BLaER1 treated with 17β-estradiol and CSF1 and Interleukin-3, amounts not matched to agents 10 nM and 100 nM (cell line): ENCODE data around the gene ZNF865.

Source experiments
- H3K27ac ChIP-seq, 11 experiments: shearing (Covaris generic); formaldehyde crosslinking; 2 replicates each; pipeline ENCODE4 v1.8.1; 2022
- H3K27me3 ChIP-seq, 11 experiments: shearing (Covaris generic); formaldehyde crosslinking; 2 replicates each; pipeline ENCODE4 v1.8.1; 2022
- H3K36me3 ChIP-seq, 11 experiments: shearing (Covaris generic); formaldehyde crosslinking; 2 replicates each; pipeline ENCODE4 v1.8.1; 2022
- H3K4me1 ChIP-seq, 10 experiments: shearing (Covaris generic); formaldehyde crosslinking; 2 replicates each; pipeline ENCODE4 v1.8.1; 2022
- H3K4me2 ChIP-seq, 11 experiments: shearing (Covaris generic); formaldehyde crosslinking; 2 replicates each; pipeline ENCODE4 v1.8.1; 2022
- H3K4me3 ChIP-seq, 10 experiments: shearing (Covaris generic); formaldehyde crosslinking; 2 replicates each; pipeline ENCODE4 v1.8.1; 2022
- H3K9ac ChIP-seq, 11 experiments: shearing (Covaris generic); formaldehyde crosslinking; 2 replicates each; pipeline ENCODE4 v1.8.1; 2022
- H3K9me3 ChIP-seq, 11 experiments: shearing (Covaris generic); formaldehyde crosslinking; replicated peaks in 1 of 11; 2 replicates each; pipeline ENCODE4 v1.8.1; 2022
- H4K20me1 ChIP-seq, 11 experiments: shearing (Covaris generic); formaldehyde crosslinking; 2 replicates each; pipeline ENCODE4 v1.8.1; 2022
- Cebpa-rat ChIP-seq, 11 experiments: shearing (Covaris generic); IDR thresholded peaks; 2 replicates each; pipeline ENCODE4 v1.8.1; 2022

Gene ZNF865

DNA sequence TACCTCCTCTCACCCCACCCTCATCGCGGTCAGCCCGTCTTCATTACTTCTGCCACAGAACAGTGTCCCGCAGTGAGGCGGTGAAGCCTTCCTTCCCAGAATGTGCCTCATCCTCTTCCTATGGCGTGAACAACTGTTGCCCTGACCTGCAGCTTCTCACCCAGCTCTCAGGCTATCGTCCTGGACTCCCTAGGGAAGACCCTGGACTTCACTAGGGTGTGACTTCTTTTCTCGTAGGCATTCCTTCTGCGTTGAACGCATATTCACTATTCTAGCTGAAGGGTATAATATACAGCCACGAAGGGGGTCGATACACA is 982 bp downstream of the ZNF865 start:
- Histone ChIP-seq H3K4me3 (peak overlapping the region; percentile 75 to 96 (median 87)), H3K27me3 (no peaks in the 10 kb centered on the region), H3K36me3 (peaks cover 35 to 61% (median 45%) of the 10 kb centered on the region in 11 experiments), H3K9me3 (peaks cover 0 to 6% (median 0%) of the 10 kb centered on the region in 11 experiments; a peak in 2 of 22 replicates), H3K4me1 (peaks cover 34 to 78% (median 49%) of the 10 kb centered on the region in 10 experiments), H3K9ac (peak overlapping the region; percentile 84 to 96 (median 94)), H3K27ac (peak overlapping the region in 9 of 11 experiments; percentile 5 to 95 (median 93); a peak in 14 of 22 replicates), H4K20me1 (peaks cover 0 to 52% (median 46%) of the 10 kb centered on the region in 11 experiments; a peak in 16 of 22 replicates), H3K4me2 (peak overlapping the region; percentile 88 to 99 (median 96))
- no peak for TF ChIP-seq Cebpa-rat (IDR thresholded peaks at IDR 0.05)

DNA sequence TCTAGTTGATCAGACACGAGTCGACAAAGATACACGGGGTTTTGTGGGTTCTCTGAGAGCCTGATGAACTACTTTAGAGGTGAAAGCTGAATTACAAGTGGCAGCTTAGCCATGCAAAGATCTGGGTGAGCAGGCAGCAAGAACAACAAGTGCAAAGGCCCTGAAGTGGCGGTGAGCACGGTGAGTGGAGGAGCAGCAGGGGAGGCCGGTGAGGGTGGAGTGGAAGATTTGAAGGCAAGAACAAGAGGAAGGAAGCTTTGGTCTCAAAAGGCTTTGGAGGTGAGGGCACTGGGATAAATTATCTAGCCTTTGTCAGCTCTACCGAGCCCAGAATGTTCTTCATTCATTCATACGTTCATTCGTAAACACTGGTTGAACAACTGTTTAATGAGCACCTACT is 1.4 kb downstream of the ZNF865 start:
- peak overlapping the region; percentile 84 to 96 (median 94); a peak in 21 of 22 replicates for H3K9ac ChIP-seq
- no peak for TF ChIP-seq Cebpa-rat (IDR thresholded peaks at IDR 0.05)
- H3K27me3 ChIP-seq: no peaks in the 10 kb centered on the region
- peaks cover 31 to 78% (median 50%) of the 10 kb centered on the region in 10 experiments for H3K4me1 ChIP-seq
- H3K36me3 ChIP-seq: peaks cover 35 to 65% (median 45%) of the 10 kb centered on the region in 11 experiments
- H3K4me3 ChIP-seq: peak overlapping the region; percentile 75 to 96 (median 87); a peak in 18 of 20 replicates
- H4K20me1 ChIP-seq: peaks cover 3 to 56% (median 50%) of the 10 kb centered on the region in 11 experiments; a peak in 17 of 22 replicates
- peaks cover 0 to 6% (median 0%) of the 10 kb centered on the region in 11 experiments; a peak in 2 of 22 replicates for H3K9me3 ChIP-seq
- peak overlapping the region; percentile 88 to 99 (median 96) for H3K4me2 ChIP-seq
- H3K27ac ChIP-seq: peak overlapping the region in 9 of 11 experiments; percentile 5 to 95 (median 93); a peak in 12 of 22 replicates

DNA sequence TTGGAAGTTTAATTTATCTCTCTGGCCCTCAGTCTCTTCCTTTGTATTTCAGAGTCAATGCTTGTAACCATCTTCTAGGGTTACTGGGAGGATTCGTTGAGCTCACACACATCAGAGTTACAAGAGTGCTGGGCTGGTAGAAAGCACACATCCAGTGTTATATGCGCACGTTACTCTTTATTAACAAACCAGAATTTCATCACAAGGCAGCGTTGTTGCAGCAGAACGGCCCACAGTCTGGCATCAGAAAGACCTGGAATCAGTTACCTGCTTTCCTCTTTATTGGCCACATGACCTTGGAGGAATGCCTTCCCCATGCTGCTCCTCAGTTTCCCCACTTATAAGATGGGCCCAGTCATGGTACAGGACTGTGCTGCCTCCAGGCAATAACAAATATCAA is 3.9 kb downstream of the ZNF865 start:
- no peak overlapping the region; a peak in 1 of 22 replicates for H3K4me2 ChIP-seq
- peaks cover 0 to 6% (median 0%) of the 10 kb centered on the region in 11 experiments; a peak in 1 of 22 replicates for H3K9me3 ChIP-seq
- peaks cover 29 to 74% (median 46%) of the 10 kb centered on the region in 11 experiments for H3K36me3 ChIP-seq
- H3K4me3 ChIP-seq: no peak overlapping the region
- H4K20me1 ChIP-seq: peaks cover 13 to 73% (median 67%) of the 10 kb centered on the region in 11 experiments; a peak in 20 of 22 replicates
- no peak for TF ChIP-seq Cebpa-rat (IDR thresholded peaks at IDR 0.05)
- H3K27ac ChIP-seq: no peak overlapping the region
- H3K9ac ChIP-seq: no peak overlapping the region
- peaks cover 24 to 69% (median 36%) of the 10 kb centered on the region in 10 experiments for H3K4me1 ChIP-seq
- no peaks in the 10 kb centered on the region for H3K27me3 ChIP-seq

DNA sequence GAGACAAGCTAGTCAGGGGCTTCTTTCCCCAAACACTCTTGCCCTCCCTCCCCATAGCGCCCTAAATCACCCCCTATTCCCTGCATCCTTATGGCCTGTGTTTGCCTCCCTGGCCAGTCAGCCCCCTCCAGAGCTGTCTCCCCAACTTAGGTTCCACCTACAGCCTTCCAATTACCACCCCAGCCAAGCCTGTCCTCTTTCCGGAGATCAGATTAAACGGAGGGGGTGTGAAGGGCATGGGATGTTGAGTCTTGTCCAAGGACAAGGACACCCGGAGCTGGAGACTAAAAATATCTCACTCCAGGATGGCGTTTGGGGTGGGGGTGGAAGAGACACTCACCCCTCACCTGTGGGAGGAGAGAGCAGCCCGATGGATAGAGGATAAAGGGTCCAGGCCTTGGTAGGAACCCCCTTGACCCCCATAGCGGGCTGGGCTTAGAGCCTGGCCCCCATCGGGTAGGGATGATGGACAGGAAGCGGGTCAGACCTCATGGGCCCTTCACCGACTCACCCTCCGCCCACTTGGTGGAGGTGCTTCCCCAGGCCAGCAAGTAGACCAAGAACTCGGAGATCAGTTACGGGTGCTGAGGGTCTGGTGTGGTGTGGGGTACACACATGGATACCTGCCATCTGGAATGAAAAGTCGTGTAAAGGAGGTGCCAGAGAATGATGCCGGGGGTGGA is 6.0 kb downstream of the ZNF865 start:
- peaks cover 48 to 93% (median 66%) of the 10 kb centered on the region in 11 experiments for H3K36me3 ChIP-seq
- peaks cover 15 to 66% (median 28%) of the 10 kb centered on the region in 10 experiments for H3K4me1 ChIP-seq
- peak overlapping the region in 5 of 11 experiments; percentile 3 to 26 (median 13); a peak in 6 of 22 replicates for H3K27ac ChIP-seq
- peak overlapping the region in 5 of 11 experiments; percentile 23 to 48 (median 28); a peak in 4 of 22 replicates for H3K9ac ChIP-seq
- H4K20me1 ChIP-seq: peaks cover 13 to 89% (median 79%) of the 10 kb centered on the region in 11 experiments; a peak in 20 of 22 replicates
- H3K4me2 ChIP-seq: peak overlapping the region in 5 of 11 experiments; percentile 38 to 86 (median 72); a peak in 10 of 22 replicates
- H3K27me3 ChIP-seq: no peaks in the 10 kb centered on the region
- TF ChIP-seq Cebpa-rat (IDR thresholded peaks at IDR 0.05): no peak
- peaks cover 0 to 6% (median 0%) of the 10 kb centered on the region in 11 experiments; a peak in 1 of 22 replicates for H3K9me3 ChIP-seq
- no peak overlapping the region for H3K4me3 ChIP-seq

DNA sequence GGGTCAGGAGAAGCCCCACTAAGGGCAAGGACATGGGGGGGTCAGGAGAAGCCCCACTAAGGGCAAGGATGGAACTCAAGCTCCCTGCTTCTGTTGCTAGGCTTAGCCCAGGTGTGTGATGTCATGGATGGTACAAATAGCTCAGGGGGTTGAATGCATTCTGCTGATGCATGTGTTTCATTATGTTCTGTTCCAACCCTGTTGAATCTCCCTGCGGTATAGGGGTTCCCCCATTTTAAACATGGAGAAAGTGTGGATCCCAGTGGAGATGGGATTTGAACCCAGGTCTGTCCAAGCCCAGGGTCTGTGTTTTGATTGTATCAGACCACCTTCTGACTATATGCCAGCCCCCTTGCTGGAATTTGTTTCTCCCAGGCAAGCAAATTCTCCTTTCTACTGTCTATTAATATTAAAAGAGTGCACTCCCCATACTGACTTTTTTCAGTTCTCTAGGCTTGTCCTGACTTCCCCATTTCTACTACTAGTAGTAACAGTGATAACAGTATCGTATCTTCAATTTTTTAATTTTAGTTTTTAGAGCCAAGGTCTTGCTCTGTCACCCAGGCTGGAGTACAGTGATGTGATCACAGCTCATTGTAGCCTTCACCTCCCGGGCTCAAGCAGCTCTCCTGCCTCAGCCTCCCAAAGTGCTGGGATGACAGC is 6.7 kb downstream of the ZNF865 start:
- H3K27me3 ChIP-seq: no peaks in the 10 kb centered on the region
- peak overlapping the region in 8 of 11 experiments; percentile 3 to 48 (median 27); a peak in 6 of 22 replicates for H3K9ac ChIP-seq
- H3K9me3 ChIP-seq: peaks cover 0 to 6% (median 0%) of the 10 kb centered on the region in 11 experiments; a peak in 1 of 22 replicates
- H3K27ac ChIP-seq: peak overlapping the region in 5 of 11 experiments; percentile 3 to 26 (median 13); a peak in 7 of 22 replicates
- no peak overlapping the region for H3K4me3 ChIP-seq
- peak overlapping the region in 5 of 11 experiments; percentile 38 to 86 (median 72); a peak in 10 of 22 replicates for H3K4me2 ChIP-seq
- peaks cover 8 to 59% (median 21%) of the 10 kb centered on the region in 10 experiments for H3K4me1 ChIP-seq
- no peak for TF ChIP-seq Cebpa-rat (IDR thresholded peaks at IDR 0.05)
- H3K36me3 ChIP-seq: peaks cover 52 to 93% (median 68%) of the 10 kb centered on the region in 11 experiments
- peaks cover 13 to 88% (median 75%) of the 10 kb centered on the region in 11 experiments; a peak in 20 of 22 replicates for H4K20me1 ChIP-seq

DNA sequence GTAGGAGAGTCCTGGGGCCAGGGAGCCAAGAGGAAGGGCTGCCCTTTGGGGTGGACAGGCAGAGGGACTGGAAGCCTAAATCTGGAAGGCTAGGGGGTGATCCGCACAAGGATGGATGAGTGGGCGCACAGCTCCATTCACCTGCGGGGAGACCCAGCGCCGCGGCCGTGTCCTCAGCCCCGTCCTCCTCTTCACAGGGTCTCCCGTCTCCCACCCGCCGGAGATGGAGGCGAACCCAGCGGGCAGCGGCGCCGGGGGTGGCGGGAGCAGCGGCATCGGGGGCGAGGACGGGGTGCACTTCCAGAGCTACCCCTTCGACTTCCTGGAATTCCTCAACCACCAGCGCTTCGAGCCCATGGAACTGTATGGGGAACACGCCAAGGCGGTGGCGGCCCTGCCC is 7.9 kb downstream of the ZNF865 start:
- TF ChIP-seq Cebpa-rat (IDR thresholded peaks at IDR 0.05): no peak
- Histone ChIP-seq H4K20me1 (peaks cover 13 to 77% (median 65%) of the 10 kb centered on the region in 11 experiments; a peak in 20 of 22 replicates), H3K27ac (no peak overlapping the region), H3K36me3 (peaks cover 58 to 93% (median 74%) of the 10 kb centered on the region in 11 experiments), H3K4me2 (no peak overlapping the region), H3K27me3 (no peaks in the 10 kb centered on the region), H3K4me1 (peaks cover 0 to 46% (median 10%) of the 10 kb centered on the region in 10 experiments; a peak in 12 of 20 replicates), H3K9ac (no peak overlapping the region), H3K4me3 (no peak overlapping the region), H3K9me3 (peaks cover 0 to 6% (median 0%) of the 10 kb centered on the region in 11 experiments; a peak in 1 of 22 replicates)

DNA sequence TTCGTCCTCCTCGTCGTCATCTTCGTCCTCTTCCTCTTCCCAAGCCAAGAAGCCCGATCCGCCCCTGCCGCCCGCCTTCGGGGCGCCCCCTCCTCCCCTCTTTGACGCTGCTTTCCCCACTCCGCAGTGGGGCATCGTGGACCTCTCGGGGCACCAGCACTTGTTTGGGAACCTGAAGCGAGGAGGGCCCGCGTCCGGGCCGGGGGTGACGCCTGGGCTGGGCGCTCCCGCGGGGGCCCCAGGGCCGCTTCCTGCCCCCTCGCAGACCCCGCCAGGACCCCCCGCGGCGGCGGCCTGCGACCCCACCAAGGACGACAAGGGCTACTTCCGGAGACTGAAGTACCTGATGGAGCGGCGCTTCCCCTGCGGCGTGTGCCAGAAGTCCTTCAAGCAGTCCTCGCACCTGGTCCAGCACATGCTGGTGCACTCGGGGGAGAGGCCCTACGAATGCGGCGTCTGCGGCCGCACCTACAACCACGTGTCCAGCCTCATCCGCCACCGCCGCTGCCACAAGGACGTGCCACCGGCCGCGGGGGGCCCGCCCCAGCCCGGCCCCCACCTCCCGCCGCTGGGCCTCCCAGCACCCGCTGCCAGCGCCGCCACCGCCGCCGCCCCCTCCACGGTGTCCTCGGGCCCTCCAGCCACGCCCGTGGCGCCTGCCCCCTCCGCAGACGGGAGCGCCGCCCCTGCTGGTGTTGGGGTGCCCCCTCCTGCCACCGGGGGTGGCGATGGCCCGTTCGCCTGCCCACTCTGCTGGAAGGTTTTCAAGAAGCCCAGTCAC is 8.7 kb downstream of the ZNF865 start:
- Histone ChIP-seq H3K27ac (no peak overlapping the region), H3K36me3 (peaks cover 52 to 91% (median 69%) of the 10 kb centered on the region in 11 experiments), H3K4me2 (no peak overlapping the region), H3K9me3 (peaks cover 0 to 6% (median 0%) of the 10 kb centered on the region in 11 experiments; a peak in 1 of 22 replicates), H3K4me1 (peaks cover 0 to 39% (median 10%) of the 10 kb centered on the region in 10 experiments; a peak in 12 of 20 replicates), H3K27me3 (no peaks in the 10 kb centered on the region), H3K4me3 (no peak overlapping the region), H3K9ac (no peak overlapping the region), H4K20me1 (peaks cover 13 to 71% (median 58%) of the 10 kb centered on the region in 11 experiments; a peak in 20 of 22 replicates)
- TF ChIP-seq Cebpa-rat (IDR thresholded peaks at IDR 0.05): no peak
